ENCODE measurements around the gene GPATCH8. TPM values are rescaled to one million over a fixed set of nuclear protein-coding genes. Genes with fewer than 3 reads are reported as not detected.

The GPATCH8 gene
- total and polyA plus RNA-seq, 11 donors, result 12.8 to 24.9 (median 20.3) TPM

GRCh38 chr17:44409309-44410028, 93.7 kb downstream of the GPATCH8 start:
- no peak for TF ChIP-seq POLR2A (IDR thresholded peaks at IDR 0.05)
- TF ChIP-seq CTCF (IDR thresholded peaks at IDR 0.05), result no peak
- DNase-seq, result no peak

GRCh38 chr17:44408786-44409185, 94.4 kb downstream of the GPATCH8 start:
- Histone ChIP-seq H3K4me3 (no peak overlapping the region), H3K9me3 (no peaks in the 10 kb centered on the region), H3K27ac (no peak overlapping the region), H3K27me3 (no peaks in the 10 kb centered on the region), H3K4me1 (no peaks in the 10 kb centered on the region), H3K36me3 (peaks cover 0 to 41% (median 31%) of the 10 kb centered on the region in 9 donors)
- no peak for DNase-seq
- ATAC-seq, result no peak
- TF ChIP-seq CTCF (IDR thresholded peaks at IDR 0.05), result no peak
- TF ChIP-seq POLR2A (IDR thresholded peaks at IDR 0.05), result no peak
- intact Hi-C loops (cut with DNase I), result loop anchor here in 3 of 10 donors (10.0 kb wide), 2 partner anchors 96 to 116 kb away; partner anchors contain the start of gene GPATCH8 (in 1 of the 3)
- 94 to 97% (median 96%) methylated on average over 4 of the region's 4 CpGs for WGBS, 4 donors

More at GRCh38 chr17:44409309-44410028, 93.7 kb downstream of the GPATCH8 start:
- 78 to 91% (median 87%) methylated on average over 7 of the region's 7 CpGs for WGBS, 4 donors
- peaks cover 0 to 36% (median 28%) of the 10 kb centered on the region in 9 donors for H3K36me3 ChIP-seq
- H3K9me3 ChIP-seq, result no peaks in the 10 kb centered on the region
- no peaks in the 10 kb centered on the region for H3K27me3 ChIP-seq
- H3K27ac ChIP-seq, result no peak overlapping the region
- ATAC-seq, result no peak
- intact Hi-C loops (cut with DNase I), result loop anchor here in 3 of 10 donors (10.0 kb wide), 2 partner anchors 95 to 115 kb away; partner anchors contain the start of gene GPATCH8 (in 1 of the 3)
- H3K4me3 ChIP-seq, result no peak overlapping the region
- H3K4me1 ChIP-seq, result no peaks in the 10 kb centered on the region

GRCh38 chr17:44402564-44403172, 100.5 kb downstream of the GPATCH8 start:
- Histone ChIP-seq H3K4me1 (no peaks in the 10 kb centered on the region), H3K27ac (no peak overlapping the region), H3K9me3 (no peaks in the 10 kb centered on the region), H3K36me3 (peaks cover 0 to 89% (median 82%) of the 10 kb centered on the region in 9 donors), H3K4me3 (no peak overlapping the region), H3K27me3 (no peaks in the 10 kb centered on the region)
- 94 to 96% (median 95%) methylated on average over 5 of the region's 5 CpGs for WGBS, 4 donors
- TF ChIP-seq POLR2A (IDR thresholded peaks at IDR 0.05) (no peak), CTCF (IDR thresholded peaks at IDR 0.05) (no peak)
- DNase-seq (no peak), ATAC-seq (no peak)
- intact Hi-C loops (cut with DNase I), result loop anchor here in 3 of 10 donors (10.0 kb wide), 2 partner anchors 102 to 122 kb away; partner anchors contain the start of gene GPATCH8 (in 1 of the 3)

- H3K4me1 ChIP-seq, result no peaks in the 10 kb centered on the region
- no peak overlapping the region for H3K27ac ChIP-seq
- DNase-seq (no peak), ATAC-seq (peak in 1 of 4 donors; percentile 31)
- no peak overlapping the region for H3K4me3 ChIP-seq
- H3K36me3 ChIP-seq, result peaks cover 0 to 98% (median 86%) of the 10 kb centered on the region in 9 donors
- no peaks in the 10 kb centered on the region for H3K27me3 ChIP-seq
- 91 to 94% (median 93%) methylated on average over 3 of the region's 3 CpGs for WGBS, 4 donors
- peak in 11 of 12 donors; percentile 8 to 47 (median 33) for TF ChIP-seq CTCF (IDR thresholded peaks at IDR 0.05)
- no peak for TF ChIP-seq POLR2A (IDR thresholded peaks at IDR 0.05)
- intact Hi-C loops (cut with DNase I), result loop anchor here in 4 of 10 donors (1.0 to 10.0 kb wide), 4 partner anchors 104 to 124 kb away; partner anchors contain the start of gene GPATCH8 (in 1 of the 4)
- no peaks in the 10 kb centered on the region for H3K9me3 ChIP-seq
Measured at GRCh38 chr17:44400226-44400847, 102.9 kb downstream of the GPATCH8 start.
